HG02970 (cell line): ENCODE measurements around the gene BUD31.
"Not testable (repeated sequence)": the region's sequence is repeated elsewhere in the genome, so short reads cannot be mapped to it uniquely, and the experiment has no call there.

Experiments
- ATAC-seq: cut with Tn5 transposase; IDR thresholded peaks from one replicate; pipeline ENCODE4 v1.9.1; 2021; ENCODE audit warnings: mild to moderate bottlenecking, moderate library complexity, moderate number of reproducible peaks; ENCODE audit not compliant: unreplicated experiment, low FRiP score

BUD31 gene

DNA sequence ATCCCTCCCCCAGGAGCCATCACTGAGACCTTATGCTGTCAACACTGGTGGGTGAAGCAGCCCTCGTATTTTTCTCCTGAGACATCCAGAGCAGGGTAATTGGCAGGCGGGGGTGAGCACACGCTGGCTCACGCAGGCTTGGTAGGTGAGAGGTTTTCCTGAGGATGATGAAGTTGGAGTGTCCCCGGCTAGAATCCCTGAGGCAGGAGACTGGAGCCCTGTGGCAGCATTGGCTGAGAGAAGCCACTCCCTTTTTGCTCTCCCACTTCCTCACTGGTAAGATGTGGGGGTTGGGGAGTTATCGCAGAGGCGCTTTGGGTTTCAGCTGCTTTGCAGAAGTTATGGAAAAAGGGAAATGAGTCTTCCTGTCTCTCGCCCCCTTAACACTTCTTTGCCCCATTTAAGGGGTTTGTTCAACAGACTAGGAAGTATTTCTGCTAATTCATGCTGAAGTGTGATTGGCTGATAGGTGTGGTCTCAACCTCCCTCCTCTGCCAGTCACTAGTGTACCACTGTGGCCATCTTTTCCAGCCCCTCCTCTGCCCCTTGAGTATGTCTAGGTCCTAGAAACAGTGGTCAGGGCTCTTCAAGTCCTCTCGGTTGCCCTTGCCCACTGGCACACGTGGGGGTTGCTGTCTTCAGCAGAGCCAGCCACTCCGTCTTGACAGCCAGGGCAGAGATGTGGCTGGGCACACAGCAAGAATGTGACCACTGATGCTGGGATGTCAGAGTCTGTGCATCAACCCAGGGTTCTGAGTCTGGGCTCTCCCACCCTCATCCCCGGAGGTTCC is 28.5 kb upstream of the BUD31 start:
- peak; percentile 33 for ATAC-seq

DNA sequence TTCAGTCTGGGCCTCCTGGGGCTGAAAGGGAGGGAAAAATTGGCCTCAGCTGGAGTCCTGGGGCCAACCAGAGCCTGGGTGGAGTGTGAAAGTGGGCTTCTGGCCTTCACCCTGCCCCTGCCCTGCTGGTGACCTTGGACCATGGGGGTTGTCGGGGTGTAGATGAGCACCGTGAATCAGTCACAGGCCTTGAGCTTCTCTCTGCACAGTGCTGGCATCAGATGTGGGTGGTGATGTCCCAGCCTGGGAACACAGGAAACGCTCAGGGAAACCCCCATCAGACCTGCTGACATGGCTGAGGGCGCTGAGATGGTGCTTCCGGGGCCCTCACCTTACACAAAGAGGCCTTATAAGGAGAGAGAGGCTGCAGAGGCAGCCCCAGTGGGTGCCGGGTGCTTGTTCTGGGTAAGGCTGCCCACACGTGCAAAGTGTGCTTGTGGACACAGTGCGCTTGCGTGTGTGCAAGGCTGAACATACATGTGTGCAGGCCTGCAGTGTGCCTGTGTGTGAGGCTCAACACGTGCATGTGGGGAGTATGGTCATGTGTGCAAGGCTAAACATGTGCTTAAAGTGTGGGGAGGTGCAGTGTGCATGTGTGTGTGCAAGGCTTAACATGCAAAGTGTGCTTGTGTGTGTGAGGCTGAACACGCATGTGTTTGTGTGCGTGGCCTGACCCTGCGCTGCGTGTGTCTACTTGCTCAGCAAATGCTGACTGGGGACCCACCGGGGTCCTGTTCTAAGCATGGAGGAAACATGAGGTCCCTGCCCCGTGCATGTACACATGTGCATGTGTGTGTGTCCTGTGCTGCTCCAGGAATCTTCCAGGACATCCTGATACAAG is 27.7 kb upstream of the BUD31 start:
- peak; percentile 67 for ATAC-seq

- no peak for ATAC-seq
These were observed 27.1 kb upstream of the BUD31 start for GRCh38 chr7:99381664-99382075.

- no peak for ATAC-seq
These were observed 25.6 kb upstream of the BUD31 start for GRCh38 chr7:99383203-99383602.

- no peak for ATAC-seq
These were observed 24.9 kb upstream of the BUD31 start for GRCh38 chr7:99383791-99384370.

DNA sequence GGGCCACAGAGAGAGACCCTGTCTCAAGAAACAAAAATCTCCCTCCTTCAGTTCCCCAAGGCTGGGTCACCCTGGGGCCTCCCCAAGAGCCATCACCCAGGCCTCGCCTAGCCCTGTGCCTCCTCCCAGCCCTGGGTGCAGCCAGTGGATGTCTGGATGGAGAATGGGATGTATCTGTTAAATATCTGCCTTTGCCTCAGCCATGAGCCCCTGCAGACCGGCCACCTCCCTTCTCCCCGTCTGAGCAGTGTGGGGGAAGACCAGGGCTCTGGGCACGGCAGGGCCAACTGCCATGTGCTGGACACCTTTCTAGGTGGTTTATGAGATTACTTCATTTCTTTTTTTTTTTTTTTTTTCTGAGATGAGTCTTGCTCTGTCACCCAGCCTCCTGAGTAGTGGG is 24.2 kb upstream of the BUD31 start:
- ATAC-seq: no peak

GRCh38 chr7:99385564-99385963 is 23.2 kb upstream of the BUD31 start:
- ATAC-seq: no peak

- no peak for ATAC-seq
These were observed 22.1 kb upstream of the BUD31 start for GRCh38 chr7:99386584-99387238.

DNA sequence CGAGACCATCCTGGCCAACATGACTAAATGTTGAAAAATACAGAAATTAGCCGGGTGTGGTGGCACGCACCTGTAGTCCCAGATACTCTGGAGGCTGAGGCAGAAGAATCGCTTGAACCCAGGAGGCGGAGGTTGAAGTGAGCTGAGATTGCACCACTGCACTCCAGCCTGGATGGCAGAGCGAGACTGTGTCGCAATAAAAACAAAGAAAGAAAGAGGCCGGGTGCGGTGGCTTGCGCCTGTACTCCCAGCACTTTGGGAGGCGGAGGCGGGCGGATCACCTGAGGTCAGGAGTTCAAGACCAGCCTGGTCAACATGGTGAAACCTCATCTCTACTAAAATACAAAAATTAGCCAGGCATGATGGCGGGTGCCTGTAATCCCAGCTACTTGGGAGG is 21.5 kb upstream of the BUD31 start:
- not testable (repeated sequence) for ATAC-seq

GRCh38 chr7:99387912-99388311 is 20.9 kb upstream of the BUD31 start:
- no peak for ATAC-seq

DNA sequence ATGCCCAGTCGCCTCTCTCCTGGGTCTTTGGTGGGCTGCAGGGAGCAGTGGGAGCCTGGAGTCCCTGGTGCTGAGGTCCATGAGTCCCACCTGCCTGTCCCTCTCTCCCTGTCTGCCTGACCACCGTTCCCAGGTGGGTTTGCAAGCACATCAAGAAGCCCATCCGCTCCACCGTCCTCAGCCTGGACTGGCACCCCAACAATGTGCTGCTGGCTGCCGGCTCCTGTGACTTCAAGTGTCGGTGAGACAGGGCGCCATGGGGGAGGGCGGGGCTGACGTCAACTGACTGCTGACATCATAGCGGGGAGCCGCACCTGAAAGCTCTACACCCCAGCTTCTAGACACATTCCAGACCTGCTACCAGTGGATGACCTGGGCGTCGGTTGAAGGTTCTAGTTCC is 19.0 kb upstream of the BUD31 start:
- no peak for ATAC-seq

DNA sequence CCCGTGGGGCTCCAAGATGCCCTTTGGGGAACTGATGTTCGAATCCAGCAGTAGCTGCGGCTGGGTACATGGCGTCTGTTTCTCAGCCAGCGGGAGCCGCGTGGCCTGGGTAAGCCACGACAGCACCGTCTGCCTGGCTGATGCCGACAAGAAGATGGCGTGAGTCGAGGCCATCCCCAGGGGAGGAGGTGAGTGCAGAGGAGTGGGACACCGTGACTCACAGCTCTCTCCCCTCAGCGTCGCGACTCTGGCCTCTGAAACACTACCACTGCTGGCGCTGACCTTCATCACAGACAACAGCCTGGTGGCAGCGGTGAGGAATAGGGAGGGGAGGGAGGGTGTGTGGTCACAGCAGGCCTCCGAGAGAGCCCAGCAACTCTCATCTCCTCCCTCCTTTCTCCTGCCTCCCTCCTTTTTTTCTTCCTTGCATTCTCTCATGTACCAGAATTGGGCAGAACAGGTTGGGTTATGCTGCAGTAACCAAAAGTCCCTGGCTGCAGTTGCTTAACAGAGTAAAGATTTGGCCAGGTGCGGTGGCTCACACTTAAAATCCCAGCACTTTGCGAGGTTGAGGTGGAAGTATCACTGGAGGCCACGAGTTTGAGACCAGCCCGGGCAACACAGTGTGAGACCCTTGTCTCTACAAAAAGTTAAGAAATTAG is 17.7 kb upstream of the BUD31 start:
- no peak for ATAC-seq

DNA sequence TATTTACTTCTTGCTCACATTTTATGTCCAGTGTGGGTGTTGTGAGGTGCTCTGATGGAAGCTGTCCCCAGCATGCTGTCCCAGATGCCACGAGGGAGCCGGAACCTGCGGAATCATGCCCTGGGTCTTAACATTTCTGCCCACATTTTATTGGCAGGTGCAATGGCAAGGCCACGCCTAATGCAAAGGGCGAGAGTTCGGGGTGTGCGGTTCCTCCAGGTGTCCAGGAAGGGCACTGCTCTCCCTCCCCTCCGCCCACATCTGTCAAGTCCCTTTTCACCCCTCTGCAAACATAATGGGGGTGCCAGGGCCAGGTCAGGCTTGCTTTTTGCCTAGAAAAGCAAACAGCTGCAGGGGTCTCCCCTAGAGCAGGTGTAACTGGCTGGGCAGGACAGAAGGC is 16.7 kb upstream of the BUD31 start:
- ATAC-seq: no peak

- no peak for ATAC-seq
These were observed 16.0 kb upstream of the BUD31 start for GRCh38 chr7:99392659-99393354.

DNA sequence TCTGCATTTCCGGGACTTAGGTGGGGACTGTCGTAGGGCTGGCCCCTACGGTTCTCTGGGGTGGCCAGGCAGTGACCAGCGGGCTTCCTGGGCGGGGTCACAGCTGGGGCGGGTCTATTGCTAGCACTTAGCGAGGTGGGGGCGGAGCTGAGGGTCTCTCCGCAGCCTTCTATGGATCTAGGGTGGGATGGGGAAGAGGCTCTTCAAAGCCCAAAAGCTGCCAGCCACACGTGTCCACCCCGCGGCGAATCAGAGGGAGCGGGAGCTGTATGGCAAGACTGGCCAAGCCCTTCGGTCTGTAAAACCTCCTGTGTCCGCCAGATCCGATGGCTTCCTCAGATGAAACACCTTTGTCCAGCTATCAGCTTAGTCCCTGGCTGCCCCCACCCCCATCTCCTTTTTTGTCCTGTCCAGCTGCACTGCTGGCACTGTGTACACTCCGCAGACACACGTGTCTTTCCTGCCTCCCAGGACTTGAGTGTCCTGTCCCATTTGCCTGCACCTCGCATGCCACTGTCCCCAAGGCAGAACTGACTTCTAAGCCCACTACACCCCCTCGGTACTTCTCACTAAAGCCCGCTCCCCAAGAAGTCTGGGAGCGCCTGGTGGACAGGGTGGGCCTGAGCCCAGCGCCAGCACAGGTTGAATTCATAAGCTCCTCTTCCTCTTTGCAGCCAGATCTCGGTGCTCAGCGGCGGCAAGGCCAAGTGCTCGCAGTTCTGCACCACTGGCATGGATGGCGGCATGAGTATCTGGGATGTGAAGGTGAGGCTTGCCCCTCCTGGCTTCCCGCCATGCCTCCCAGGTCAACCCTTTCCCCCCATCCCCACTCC is 15.2 kb upstream of the BUD31 start:
- ATAC-seq: no peak

DNA sequence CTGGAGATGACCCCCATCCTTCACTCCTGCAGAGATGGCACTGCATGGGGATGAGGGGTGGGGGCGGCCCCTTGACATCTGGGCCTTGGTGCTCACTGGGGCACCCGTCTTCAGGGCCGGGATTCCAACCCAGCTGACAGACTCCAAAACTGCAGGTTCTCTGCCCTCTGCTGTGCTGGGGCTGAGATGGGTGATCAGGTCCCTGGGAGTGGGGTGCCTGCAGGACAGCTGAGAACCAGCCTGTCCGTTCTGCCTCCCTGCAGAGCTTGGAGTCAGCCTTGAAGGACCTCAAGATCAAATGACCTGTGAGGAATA is 14.6 kb upstream of the BUD31 start:
- ATAC-seq: no peak

DNA sequence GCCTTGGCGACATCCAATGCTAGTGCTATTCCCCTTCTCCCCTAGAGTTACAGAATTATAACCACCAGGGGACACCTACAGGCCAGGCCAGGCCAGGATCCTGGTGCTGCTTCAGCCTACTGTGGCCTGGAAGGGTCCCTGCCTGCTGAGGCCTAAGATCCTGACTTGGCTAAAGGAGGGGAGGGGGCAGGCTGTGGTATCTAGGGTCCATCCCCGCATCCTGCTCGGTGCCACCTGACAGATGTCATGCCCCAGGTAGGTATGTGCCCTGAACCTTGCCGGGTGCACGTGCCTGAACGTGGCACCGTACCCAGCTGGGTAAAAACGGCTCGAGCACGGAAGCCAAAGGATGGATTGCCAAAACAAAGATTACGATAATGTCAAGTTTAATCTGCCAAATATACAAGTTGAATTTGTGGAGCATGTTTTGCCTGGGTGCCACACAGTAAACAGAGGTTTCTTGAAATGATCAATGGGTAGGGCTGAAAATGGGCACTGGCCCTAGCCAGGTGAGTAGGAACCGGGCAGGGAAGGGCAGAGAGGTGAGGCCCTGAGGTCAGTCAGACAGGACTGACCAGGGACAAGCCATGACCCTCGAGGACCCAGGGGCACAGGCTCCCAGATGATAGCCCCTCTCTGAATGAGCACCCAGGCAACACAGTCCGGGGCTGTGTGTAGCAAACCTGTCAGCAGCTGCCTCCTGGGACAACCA is 13.0 kb upstream of the BUD31 start:
- ATAC-seq: no peak
